Stimulated activated CD8-positive, alpha-beta memory T cell treated with anti-CD3 and anti-CD28 coated beads, Interleukin-7, amount 100 ng/mL, for 1 hour (primary cell): ENCODE measurements around the gene GPX4.

Experiments
- DNase-seq, 2 donors: peaks; one replicate each; pipeline ENCODE4 v3.0.0-alpha.2; 2020; ENCODE audit warnings: low read depth in 2 of 2

GPX4 gene

GRCh38 chr19:1130771-1131717 lies 27.2 kb downstream of the GPX4 start:
- no peak for DNase-seq

GRCh38 chr19:1131718-1132551 lies 28.1 kb downstream of the GPX4 start:
- DNase-seq = peak; percentile 73

- DNase-seq = no peak
Observed at GRCh38 chr19:1132552-1133383, 29.0 kb downstream of the GPX4 start.

- peak; percentile 46 to 51 for DNase-seq
Observed at GRCh38 chr19:1133471-1133929, 29.7 kb downstream of the GPX4 start.

- no peak for DNase-seq
Observed at GRCh38 chr19:1134431-1134830, 30.6 kb downstream of the GPX4 start.

GRCh38 chr19:1135454-1135853 lies 31.7 kb downstream of the GPX4 start:
- DNase-seq = no peak

- no peak for DNase-seq
Observed at GRCh38 chr19:1136201-1136600, 32.4 kb downstream of the GPX4 start.

GRCh38 chr19:1136621-1137317 lies 33.0 kb downstream of the GPX4 start:
- no peak for DNase-seq

- DNase-seq = no peak
Observed at GRCh38 chr19:1138121-1138520, 34.3 kb downstream of the GPX4 start.

- no peak for DNase-seq
Observed at GRCh38 chr19:1139126-1139525, 35.3 kb downstream of the GPX4 start.

- no peak for DNase-seq
Observed at GRCh38 chr19:1140272-1141027, 36.7 kb downstream of the GPX4 start.

- no peak for DNase-seq
Observed at GRCh38 chr19:1141944-1142343, 38.1 kb downstream of the GPX4 start.

GRCh38 chr19:1143828-1144399 lies 40.1 kb downstream of the GPX4 start:
- no peak for DNase-seq

GRCh38 chr19:1144741-1145140 lies 40.9 kb downstream of the GPX4 start:
- no peak for DNase-seq

- no peak for DNase-seq
Observed at GRCh38 chr19:1145635-1146411, 42.0 kb downstream of the GPX4 start.

GRCh38 chr19:1146412-1146699 lies 42.6 kb downstream of the GPX4 start:
- no peak for DNase-seq

GRCh38 chr19:1146858-1147780 lies 43.3 kb downstream of the GPX4 start:
- DNase-seq = no peak

GRCh38 chr19:1147934-1148549 lies 44.2 kb downstream of the GPX4 start:
- no peak for DNase-seq
